ENCODE data around the gene TAAR5.
A peak's percentile ranks its signal among the peaks of the same experiment; 100 is the strongest.
"Not testable (repeated sequence)": the region's sequence is repeated elsewhere in the genome, so short reads cannot be mapped to it uniquely, and the experiment has no call there.

Gene TAAR5

DNA sequence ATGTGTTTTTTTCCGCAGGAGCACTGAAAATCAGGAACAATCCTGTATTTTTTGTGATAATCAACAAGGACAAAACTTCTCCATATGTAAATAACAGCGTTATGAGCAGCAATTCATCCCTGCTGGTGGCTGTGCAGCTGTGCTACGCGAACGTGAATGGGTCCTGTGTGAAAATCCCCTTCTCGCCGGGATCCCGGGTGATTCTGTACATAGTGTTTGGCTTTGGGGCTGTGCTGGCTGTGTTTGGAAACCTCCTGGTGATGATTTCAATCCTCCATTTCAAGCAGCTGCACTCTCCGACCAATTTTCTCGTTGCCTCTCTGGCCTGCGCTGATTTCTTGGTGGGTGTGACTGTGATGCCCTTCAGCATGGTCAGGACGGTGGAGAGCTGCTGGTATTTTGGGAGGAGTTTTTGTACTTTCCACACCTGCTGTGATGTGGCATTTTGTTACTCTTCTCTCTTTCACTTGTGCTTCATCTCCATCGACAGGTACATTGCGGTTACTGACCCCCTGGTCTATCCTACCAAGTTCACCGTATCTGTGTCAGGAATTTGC lies 19.2 kb downstream of the TAAR5 start, which contains the start of gene TAAR6:
TAAR6 (plus strand) TSS at position 102 of the 557 bp plus-strand sequence; CDS start at position 102, 0 bp downstream.
- DNase-seq: peak in 1 of 2 experiments; percentile 34

DNA sequence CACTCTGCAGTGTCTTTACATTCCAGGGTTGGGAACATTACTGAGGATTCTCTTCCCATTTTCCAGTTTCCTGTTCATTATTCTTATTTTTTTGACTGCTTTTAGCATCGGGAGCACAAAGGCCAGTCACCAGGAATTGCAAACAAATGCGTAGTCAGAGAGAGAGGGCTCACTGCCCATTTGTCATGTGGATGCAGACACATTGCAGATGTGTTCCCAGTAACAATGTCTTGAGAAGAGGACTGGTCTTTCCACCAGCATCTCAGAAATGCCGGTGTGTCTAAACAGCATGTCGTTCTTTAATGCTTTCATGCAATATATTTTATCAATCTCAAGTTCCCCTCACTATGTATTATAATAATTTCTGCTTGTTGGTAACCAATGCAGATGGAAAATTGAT lies 20.4 kb downstream of the TAAR5 start:
- DNase-seq: no peak

- no peak for DNase-seq
Measured at GRCh38 chr6:132568611-132569010, 20.9 kb downstream of the TAAR5 start.

GRCh38 chr6:132567566-132567965 lies 22.0 kb downstream of the TAAR5 start:
- no peak for DNase-seq

GRCh38 chr6:132566404-132566803 lies 23.1 kb downstream of the TAAR5 start:
- DNase-seq: no peak

DNA sequence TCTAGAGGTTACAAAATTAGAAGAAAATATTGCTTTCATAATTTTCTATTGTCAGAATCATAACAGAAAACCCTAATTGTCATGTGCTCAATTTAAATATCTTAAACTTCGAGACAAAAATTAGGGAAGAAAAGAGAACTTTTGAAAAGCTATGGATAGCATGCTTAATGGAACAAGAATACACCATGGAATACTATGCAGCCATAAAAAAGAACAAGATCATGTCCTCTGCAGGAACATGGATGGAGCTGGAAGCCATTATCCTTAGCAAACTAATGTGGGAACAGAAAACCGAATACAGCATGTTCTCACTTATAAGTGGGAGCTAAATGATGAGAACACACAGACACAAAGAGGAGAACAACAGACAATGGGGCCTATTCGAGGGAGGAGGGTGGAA lies 29.5 kb downstream of the TAAR5 start:
- DNase-seq: not testable (repeated sequence)

GRCh38 chr6:132552372-132552771 lies 37.2 kb downstream of the TAAR5 start, which contains the start of gene TAAR8:
Gene TAAR8, plus strand, starts transcription at chr6:132552672. Its CDS starts 21 bp downstream, at chr6:132552693.
- DNase-seq: no peak

- no peak for DNase-seq
Measured at GRCh38 chr6:132551214-132551613, 38.3 kb downstream of the TAAR5 start.

- no peak for DNase-seq
Measured at GRCh38 chr6:132548746-132549463, 40.6 kb downstream of the TAAR5 start.

GRCh38 chr6:132544826-132545225 lies 44.7 kb downstream of the TAAR5 start:
- DNase-seq: no peak
